ENCODE measurements around the gene CASP7.

Gene CASP7

DNA sequence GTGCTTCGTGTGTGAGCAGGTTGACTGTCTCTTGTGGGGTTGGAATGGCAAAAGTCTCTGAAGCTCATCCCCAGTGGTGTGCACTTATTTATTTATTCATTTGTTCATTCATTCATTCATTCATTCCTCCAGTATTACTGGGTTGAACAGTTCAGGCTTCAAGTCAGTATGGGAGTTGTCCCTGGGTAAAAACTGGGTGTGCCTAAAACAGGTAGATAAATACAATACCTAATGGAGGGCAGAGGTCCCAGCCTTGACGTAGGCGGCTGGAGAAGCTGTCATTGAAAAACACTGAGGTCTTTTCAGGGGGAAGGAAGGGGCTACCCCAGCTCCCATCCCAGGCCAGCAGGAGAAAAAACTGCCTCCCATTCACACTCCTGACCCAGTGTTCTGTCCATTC lies 11.0 kb downstream of the CASP7 start:
- H3K27ac ChIP-seq (ENCODE audit: low read depth in 2 of 2, low read length in 2 of 2) = no peak overlapping the region
- peaks cover 3 to 8% of the 10 kb centered on the region in 2 donors for H3K9me3 ChIP-seq (ENCODE audit: control insufficient read depth in 2 of 2, low read length in 2 of 2)
- peaks cover 14 to 20% of the 10 kb centered on the region in 2 donors for H3K36me3 ChIP-seq (ENCODE audit: control insufficient read depth in 2 of 2, insufficient read depth in 2 of 2, low read length in 2 of 2)
- peaks cover 0 to 5% of the 10 kb centered on the region in 2 donors for H3K4me1 ChIP-seq (ENCODE audit: control insufficient read depth in 2 of 2, insufficient read depth in 2 of 2, low read length in 2 of 2)
- no peaks in the 10 kb centered on the region for H3K27me3 ChIP-seq (ENCODE audit: control insufficient read depth in 2 of 2, insufficient read depth in 2 of 2, low read length in 2 of 2)
- no peak overlapping the region for H3K9ac ChIP-seq (ENCODE audit: low read depth in 1 of 2, low read length in 2 of 2)
- no peak overlapping the region for H3K4me3 ChIP-seq (ENCODE audit: low read length in 2 of 2)

GRCh38 chr10:113691381-113691780 lies 11.7 kb downstream of the CASP7 start:
- no peaks in the 10 kb centered on the region for H3K27me3 ChIP-seq (ENCODE audit: control insufficient read depth in 2 of 2, insufficient read depth in 2 of 2, low read length in 2 of 2)
- H3K9ac ChIP-seq (ENCODE audit: low read depth in 1 of 2, low read length in 2 of 2) = no peak overlapping the region
- peaks cover 14 to 20% of the 10 kb centered on the region in 2 donors for H3K36me3 ChIP-seq (ENCODE audit: control insufficient read depth in 2 of 2, insufficient read depth in 2 of 2, low read length in 2 of 2)
- peaks cover 0 to 3% of the 10 kb centered on the region in 2 donors for H3K4me1 ChIP-seq (ENCODE audit: control insufficient read depth in 2 of 2, insufficient read depth in 2 of 2, low read length in 2 of 2)
- H3K4me3 ChIP-seq (ENCODE audit: low read length in 2 of 2) = no peak overlapping the region
- no peak overlapping the region for H3K27ac ChIP-seq (ENCODE audit: low read depth in 2 of 2, low read length in 2 of 2)
- H3K9me3 ChIP-seq (ENCODE audit: control insufficient read depth in 2 of 2, low read length in 2 of 2) = peaks cover 3 to 8% of the 10 kb centered on the region in 2 donors

- peaks cover 0 to 3% of the 10 kb centered on the region in 2 donors for H3K4me1 ChIP-seq (ENCODE audit: control insufficient read depth in 2 of 2, insufficient read depth in 2 of 2, low read length in 2 of 2)
- no peaks in the 10 kb centered on the region for H3K27me3 ChIP-seq (ENCODE audit: control insufficient read depth in 2 of 2, insufficient read depth in 2 of 2, low read length in 2 of 2)
- H3K9me3 ChIP-seq (ENCODE audit: control insufficient read depth in 2 of 2, low read length in 2 of 2) = peaks cover 3 to 8% of the 10 kb centered on the region in 2 donors
- no peak overlapping the region for H3K9ac ChIP-seq (ENCODE audit: low read depth in 1 of 2, low read length in 2 of 2)
- no peak overlapping the region for H3K27ac ChIP-seq (ENCODE audit: low read depth in 2 of 2, low read length in 2 of 2)
- H3K36me3 ChIP-seq (ENCODE audit: control insufficient read depth in 2 of 2, insufficient read depth in 2 of 2, low read length in 2 of 2) = peaks cover 19 to 23% of the 10 kb centered on the region in 2 donors
- no peak overlapping the region for H3K4me3 ChIP-seq (ENCODE audit: low read length in 2 of 2)
Observed at GRCh38 chr10:113692271-113692670, 12.6 kb downstream of the CASP7 start.

- H3K4me1 ChIP-seq (ENCODE audit: control insufficient read depth in 2 of 2, insufficient read depth in 2 of 2, low read length in 2 of 2) = peaks cover 0 to 3% of the 10 kb centered on the region in 2 donors
- no peaks in the 10 kb centered on the region for H3K27me3 ChIP-seq (ENCODE audit: control insufficient read depth in 2 of 2, insufficient read depth in 2 of 2, low read length in 2 of 2)
- H3K9ac ChIP-seq (ENCODE audit: low read depth in 1 of 2, low read length in 2 of 2) = no peak overlapping the region
- H3K9me3 ChIP-seq (ENCODE audit: control insufficient read depth in 2 of 2, low read length in 2 of 2) = peaks cover 3 to 8% of the 10 kb centered on the region in 2 donors
- H3K36me3 ChIP-seq (ENCODE audit: control insufficient read depth in 2 of 2, insufficient read depth in 2 of 2, low read length in 2 of 2) = peaks cover 29 to 33% of the 10 kb centered on the region in 2 donors
- H3K27ac ChIP-seq (ENCODE audit: low read depth in 2 of 2, low read length in 2 of 2) = no peak overlapping the region
- H3K4me3 ChIP-seq (ENCODE audit: low read length in 2 of 2) = no peak overlapping the region
Observed at GRCh38 chr10:113693348-113693747, 13.6 kb downstream of the CASP7 start.

DNA sequence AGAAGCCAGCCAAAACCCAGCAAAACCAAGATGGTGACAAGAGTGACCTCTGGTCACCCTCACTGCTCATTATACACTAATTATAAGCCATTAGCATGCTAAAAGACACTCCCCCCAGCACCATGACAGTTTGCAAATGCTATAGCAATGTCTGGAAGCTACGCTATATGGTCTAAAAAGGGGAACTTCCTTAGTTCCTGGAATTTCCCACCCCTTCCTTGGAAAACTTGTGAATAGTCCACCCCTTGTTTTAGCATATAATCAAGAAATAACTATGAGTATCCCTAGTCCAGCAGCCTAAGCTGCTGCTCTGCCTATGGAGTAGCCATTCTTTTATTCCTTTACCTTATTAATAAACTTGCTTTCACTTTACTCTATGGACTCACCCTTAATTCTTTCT lies 16.0 kb downstream of the CASP7 start:
- Histone ChIP-seq H3K4me1 (ENCODE audit: control insufficient read depth in 2 of 2, insufficient read depth in 2 of 2, low read length in 2 of 2) (no peaks in the 10 kb centered on the region), H3K27me3 (ENCODE audit: control insufficient read depth in 2 of 2, insufficient read depth in 2 of 2, low read length in 2 of 2) (no peaks in the 10 kb centered on the region), H3K4me3 (ENCODE audit: low read length in 2 of 2) (no peak overlapping the region), H3K27ac (ENCODE audit: low read depth in 2 of 2, low read length in 2 of 2) (no peak overlapping the region), H3K9ac (ENCODE audit: low read depth in 1 of 2, low read length in 2 of 2) (no peak overlapping the region), H3K36me3 (ENCODE audit: control insufficient read depth in 2 of 2, insufficient read depth in 2 of 2, low read length in 2 of 2) (peaks cover 45 to 51% of the 10 kb centered on the region in 2 donors), H3K9me3 (ENCODE audit: control insufficient read depth in 2 of 2, low read length in 2 of 2) (peaks cover 3 to 8% of the 10 kb centered on the region in 2 donors)

- Histone ChIP-seq H3K27ac (ENCODE audit: low read depth in 2 of 2, low read length in 2 of 2) (no peak overlapping the region), H3K36me3 (ENCODE audit: control insufficient read depth in 2 of 2, insufficient read depth in 2 of 2, low read length in 2 of 2) (peaks cover 41 to 46% of the 10 kb centered on the region in 2 donors), H3K4me1 (ENCODE audit: control insufficient read depth in 2 of 2, insufficient read depth in 2 of 2, low read length in 2 of 2) (no peaks in the 10 kb centered on the region), H3K4me3 (ENCODE audit: low read length in 2 of 2) (no peak overlapping the region), H3K27me3 (ENCODE audit: control insufficient read depth in 2 of 2, insufficient read depth in 2 of 2, low read length in 2 of 2) (no peaks in the 10 kb centered on the region), H3K9ac (ENCODE audit: low read depth in 1 of 2, low read length in 2 of 2) (no peak overlapping the region), H3K9me3 (ENCODE audit: control insufficient read depth in 2 of 2, low read length in 2 of 2) (peaks cover 0 to 7% of the 10 kb centered on the region in 2 donors)
Observed at GRCh38 chr10:113697595-113697994, 17.9 kb downstream of the CASP7 start.

GRCh38 chr10:113704637-113705343 lies 25.1 kb downstream of the CASP7 start:
- Histone ChIP-seq H3K9me3 (ENCODE audit: control insufficient read depth in 2 of 2, low read length in 2 of 2) (no peaks in the 10 kb centered on the region), H3K4me1 (ENCODE audit: control insufficient read depth in 2 of 2, insufficient read depth in 2 of 2, low read length in 2 of 2) (no peaks in the 10 kb centered on the region), H3K4me3 (ENCODE audit: low read length in 2 of 2) (no peak overlapping the region), H3K27ac (ENCODE audit: low read depth in 2 of 2, low read length in 2 of 2) (no peak overlapping the region), H3K9ac (ENCODE audit: low read depth in 1 of 2, low read length in 2 of 2) (no peak overlapping the region), H3K36me3 (ENCODE audit: control insufficient read depth in 2 of 2, insufficient read depth in 2 of 2, low read length in 2 of 2) (peaks cover 11 to 14% of the 10 kb centered on the region in 2 donors), H3K27me3 (ENCODE audit: control insufficient read depth in 2 of 2, insufficient read depth in 2 of 2, low read length in 2 of 2) (no peaks in the 10 kb centered on the region)

- H3K27ac ChIP-seq (ENCODE audit: low read depth in 2 of 2, low read length in 2 of 2) = no peak overlapping the region
- no peaks in the 10 kb centered on the region for H3K9me3 ChIP-seq (ENCODE audit: control insufficient read depth in 2 of 2, low read length in 2 of 2)
- H3K36me3 ChIP-seq (ENCODE audit: control insufficient read depth in 2 of 2, insufficient read depth in 2 of 2, low read length in 2 of 2) = peaks cover 8 to 14% of the 10 kb centered on the region in 2 donors
- H3K4me1 ChIP-seq (ENCODE audit: control insufficient read depth in 2 of 2, insufficient read depth in 2 of 2, low read length in 2 of 2) = no peaks in the 10 kb centered on the region
- H3K9ac ChIP-seq (ENCODE audit: low read depth in 1 of 2, low read length in 2 of 2) = no peak overlapping the region
- no peak overlapping the region for H3K4me3 ChIP-seq (ENCODE audit: low read length in 2 of 2)
- H3K27me3 ChIP-seq (ENCODE audit: control insufficient read depth in 2 of 2, insufficient read depth in 2 of 2, low read length in 2 of 2) = no peaks in the 10 kb centered on the region
Observed at GRCh38 chr10:113705344-113705652, 25.6 kb downstream of the CASP7 start.

GRCh38 chr10:113706623-113707022 lies 26.9 kb downstream of the CASP7 start:
- Histone ChIP-seq H3K27ac (ENCODE audit: low read depth in 2 of 2, low read length in 2 of 2) (no peak overlapping the region), H3K4me1 (ENCODE audit: control insufficient read depth in 2 of 2, insufficient read depth in 2 of 2, low read length in 2 of 2) (peaks cover 0 to 2% of the 10 kb centered on the region in 2 donors), H3K9me3 (ENCODE audit: control insufficient read depth in 2 of 2, low read length in 2 of 2) (no peaks in the 10 kb centered on the region), H3K27me3 (ENCODE audit: control insufficient read depth in 2 of 2, insufficient read depth in 2 of 2, low read length in 2 of 2) (no peaks in the 10 kb centered on the region), H3K9ac (ENCODE audit: low read depth in 1 of 2, low read length in 2 of 2) (no peak overlapping the region), H3K4me3 (ENCODE audit: low read length in 2 of 2) (no peak overlapping the region), H3K36me3 (ENCODE audit: control insufficient read depth in 2 of 2, insufficient read depth in 2 of 2, low read length in 2 of 2) (peaks cover 10 to 16% of the 10 kb centered on the region in 2 donors)

DNA sequence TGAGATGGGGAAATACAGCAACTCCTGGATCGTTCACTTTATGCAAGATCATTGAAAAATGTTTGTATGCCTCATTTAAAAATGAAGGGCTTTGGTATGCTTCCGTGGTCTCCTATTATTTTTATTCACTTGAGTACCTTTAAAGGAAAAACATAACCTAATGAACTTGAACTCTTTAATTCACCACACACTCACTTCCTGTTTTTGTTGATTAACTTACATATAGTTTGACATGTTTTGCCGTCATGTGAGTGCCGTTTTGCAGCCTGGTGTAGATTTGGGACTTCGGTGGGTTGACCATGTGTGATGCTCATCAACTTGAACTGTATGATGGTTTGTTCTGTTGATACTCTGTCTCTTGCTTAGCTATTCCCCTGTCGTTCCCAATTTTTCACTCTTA lies 28.9 kb downstream of the CASP7 start:
- H3K4me3 ChIP-seq (ENCODE audit: low read length in 2 of 2) = no peak overlapping the region
- H3K9me3 ChIP-seq (ENCODE audit: control insufficient read depth in 2 of 2, low read length in 2 of 2) = no peaks in the 10 kb centered on the region
- no peak overlapping the region for H3K9ac ChIP-seq (ENCODE audit: low read depth in 1 of 2, low read length in 2 of 2)
- no peaks in the 10 kb centered on the region for H3K27me3 ChIP-seq (ENCODE audit: control insufficient read depth in 2 of 2, insufficient read depth in 2 of 2, low read length in 2 of 2)
- H3K27ac ChIP-seq (ENCODE audit: low read depth in 2 of 2, low read length in 2 of 2) = no peak overlapping the region
- H3K36me3 ChIP-seq (ENCODE audit: control insufficient read depth in 2 of 2, insufficient read depth in 2 of 2, low read length in 2 of 2) = peaks cover 11% of the 10 kb centered on the region in 2 donors
- peaks cover 0 to 3% of the 10 kb centered on the region in 2 donors for H3K4me1 ChIP-seq (ENCODE audit: control insufficient read depth in 2 of 2, insufficient read depth in 2 of 2, low read length in 2 of 2)

Data from mucosa of rectum (tissue), 2 donors.